Measurements from ENCODE around the gene GNAT1. TPM values are rescaled to one million over a fixed set of nuclear protein-coding genes. Genes with fewer than 3 reads are reported as not detected.
A peak's percentile ranks its signal among the peaks of the same experiment; 100 is the strongest.

The GNAT1 gene
- total RNA-seq, result not detected
- long read RNA-seq, result 0 reads

GRCh38 chr3:50190936-50191660 lies at the start of gene GNAT1:
Gene GNAT1 (plus strand): TSS chr3:50191610. CDS start chr3:50191726, 116 bp downstream.
- intact Hi-C loops (cut with DNase I), result no loop called here
- ATAC-seq (no peak), DNase-seq (ENCODE audit: missing footprints) (no peak)

DNA sequence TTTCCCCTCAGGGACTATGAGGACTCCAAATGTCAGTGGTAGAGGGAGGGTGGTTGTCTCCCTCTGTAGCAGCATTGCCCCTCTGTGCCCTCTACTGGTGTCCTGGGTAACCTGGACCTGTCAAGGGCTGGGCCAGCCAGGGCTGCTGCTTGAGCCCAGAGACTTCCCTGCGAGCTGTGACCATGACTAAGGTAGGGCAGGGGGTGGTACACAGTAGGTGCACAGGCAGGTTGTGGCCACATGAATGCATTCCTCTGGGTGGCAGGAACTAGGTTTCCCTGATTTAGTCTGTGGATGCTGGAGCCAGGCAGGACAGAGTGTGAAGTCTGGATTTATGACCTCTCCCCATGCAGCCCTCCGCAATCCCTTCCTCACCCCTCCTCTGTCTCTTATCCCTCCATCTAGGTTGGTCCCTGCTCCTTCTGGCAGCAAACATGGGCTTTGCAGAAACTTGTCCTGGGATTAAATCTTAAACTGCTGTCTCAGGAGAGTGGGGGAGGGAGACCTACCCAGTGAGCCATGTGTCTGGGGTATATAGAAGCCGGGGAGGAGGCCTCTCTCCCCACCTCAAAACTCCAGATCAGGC lies 45.0 kb upstream of the GNAT1 start:
- intact Hi-C loops (cut with DNase I), result no loop called here
- no peak for DNase-seq (ENCODE audit: missing footprints)
- ATAC-seq, result no peak

DNA sequence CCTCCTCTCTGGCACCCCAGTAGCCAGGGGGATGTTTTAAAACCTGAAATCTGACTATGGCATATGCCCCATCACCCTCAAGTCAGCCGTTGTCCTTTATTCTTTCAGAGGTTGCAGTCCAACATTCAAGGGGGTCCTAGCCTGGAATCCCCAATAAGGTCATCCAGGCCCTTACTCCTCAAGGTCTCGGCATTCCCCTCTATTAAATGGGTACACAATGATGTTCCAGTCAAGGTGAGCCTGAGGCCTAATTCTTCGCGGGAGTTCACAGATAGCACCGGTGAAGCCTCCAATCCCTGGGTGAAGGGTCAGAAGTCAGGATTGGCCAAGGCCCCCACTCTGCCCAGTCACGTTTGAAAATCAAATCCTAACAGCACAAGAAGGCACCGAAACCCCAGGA lies 44.4 kb upstream of the GNAT1 start:
- no peak for DNase-seq (ENCODE audit: missing footprints)
- intact Hi-C loops (cut with DNase I), result no loop called here
- ATAC-seq, result no peak

GRCh38 chr3:50147447-50147846 lies 44.0 kb upstream of the GNAT1 start:
- DNase-seq (ENCODE audit: missing footprints) (no peak), ATAC-seq (no peak)
- intact Hi-C loops (cut with DNase I), result no loop called here

- intact Hi-C loops (cut with DNase I), result no loop called here
- no peak for ATAC-seq
- no peak for DNase-seq (ENCODE audit: missing footprints)
Measured at GRCh38 chr3:50147861-50148260, 43.5 kb upstream of the GNAT1 start.

GRCh38 chr3:50150404-50150750 lies 41.0 kb upstream of the GNAT1 start:
- intact Hi-C loops (cut with DNase I), result no loop called here
- DNase-seq (ENCODE audit: missing footprints), result no peak
- no peak for ATAC-seq

DNA sequence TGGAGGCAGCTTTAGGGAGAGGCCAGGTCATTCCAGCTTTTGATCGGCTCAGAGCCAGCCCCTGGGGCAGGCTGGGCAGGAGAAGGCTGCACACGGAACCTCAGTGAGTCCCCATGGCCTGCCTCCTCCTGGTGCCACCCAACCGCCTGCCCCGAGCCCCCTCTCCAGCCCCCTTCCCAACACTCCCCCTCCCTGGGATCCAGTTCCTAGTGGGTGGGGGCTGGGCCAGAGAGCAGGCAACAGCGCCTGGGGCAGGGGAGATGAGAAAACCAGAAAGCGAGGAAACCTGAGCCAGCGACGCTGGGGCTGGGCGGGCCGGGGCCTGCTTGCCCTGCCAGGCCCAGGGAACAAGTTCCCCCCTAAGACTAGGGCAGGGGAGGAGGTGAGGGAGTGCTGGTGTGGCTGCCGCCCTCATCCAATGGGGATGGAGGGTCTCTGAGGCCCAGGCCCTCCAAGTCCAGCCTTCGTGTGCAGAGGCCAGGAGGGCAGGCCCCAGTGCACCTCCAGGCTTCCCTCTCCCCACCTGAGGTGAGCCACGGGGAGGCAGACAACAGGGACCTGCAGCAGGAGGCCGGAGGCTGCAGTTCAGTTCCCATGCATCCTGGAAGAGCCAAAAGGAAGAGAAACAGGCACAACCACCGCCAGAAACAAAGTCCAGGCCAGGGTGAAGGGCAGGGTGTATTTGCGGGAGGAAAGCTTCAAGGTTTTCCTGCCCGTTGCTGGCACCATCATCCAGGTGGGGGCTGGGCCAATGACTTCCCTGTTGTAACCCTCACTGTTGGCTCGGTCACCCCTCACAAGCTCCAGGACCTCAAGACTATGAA lies 40.3 kb upstream of the GNAT1 start:
- DNase-seq (ENCODE audit: missing footprints) (no peak), ATAC-seq (no peak)
- intact Hi-C loops (cut with DNase I), result no loop called here

DNA sequence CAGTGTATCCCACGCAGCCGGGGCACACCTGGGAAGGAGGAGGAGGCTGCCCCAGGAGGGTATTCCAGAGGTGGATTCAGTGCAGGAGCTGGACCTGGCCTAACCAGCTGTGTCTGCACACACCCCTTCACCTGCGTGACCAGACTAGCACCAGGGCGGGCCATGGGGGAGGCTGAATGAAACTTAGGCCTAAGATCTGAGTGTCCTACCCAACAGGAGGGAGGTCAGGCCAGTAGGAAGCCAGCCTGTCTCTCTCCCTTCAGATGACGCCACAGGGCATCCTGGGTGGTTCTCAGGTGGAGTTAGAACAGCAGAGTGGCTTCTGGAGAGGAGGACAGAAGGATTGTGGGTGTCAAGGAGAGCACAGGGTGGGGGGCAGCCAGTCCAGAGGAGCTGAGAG lies 39.7 kb upstream of the GNAT1 start:
- ATAC-seq (no peak), DNase-seq (ENCODE audit: missing footprints) (no peak)
- intact Hi-C loops (cut with DNase I), result no loop called here

GRCh38 chr3:50153782-50154475 lies 37.5 kb upstream of the GNAT1 start:
- intact Hi-C loops (cut with DNase I), result loop anchor here (2.0 kb wide), 1 partner anchor 35 kb away; no protein-coding TSS in a partner anchor
- ATAC-seq (no peak), DNase-seq (ENCODE audit: missing footprints) (no peak)

GRCh38 chr3:50154476-50154839 lies 37.0 kb upstream of the GNAT1 start:
- DNase-seq (ENCODE audit: missing footprints) (no peak), ATAC-seq (peak; percentile 45)
- intact Hi-C loops (cut with DNase I), result loop anchor here (2.0 kb wide), 1 partner anchor 34 kb away; no protein-coding TSS in a partner anchor

- peak; percentile 83 for DNase-seq (ENCODE audit: missing footprints)
Measured at GRCh38 chr3:50154840-50155490, 36.4 kb upstream of the GNAT1 start, which contains the start of gene SEMA3F. Gene SEMA3F (plus strand): TSS chr3:50155324. CDS start chr3:50159623, 4,299 bp downstream.

DNA sequence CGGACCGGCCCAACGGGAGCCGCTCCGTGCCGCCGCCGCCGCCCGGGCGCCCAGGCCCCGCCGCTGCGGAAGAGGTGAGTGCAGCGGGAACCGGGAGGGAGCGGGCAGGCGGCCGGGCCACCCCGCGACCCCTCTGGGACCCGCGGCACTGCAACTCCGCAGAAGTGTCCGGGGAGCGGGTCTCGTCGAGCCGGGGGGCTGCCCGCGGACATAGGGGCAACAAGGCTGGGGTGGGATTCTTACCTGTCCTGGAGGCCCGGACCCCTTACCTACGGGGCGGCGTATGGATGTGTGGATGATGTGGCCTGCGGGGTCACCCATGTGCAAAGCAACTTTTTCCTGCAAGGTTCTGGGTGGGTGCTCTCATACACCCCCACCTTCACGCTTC lies 35.9 kb upstream of the GNAT1 start:
- DNase-seq (ENCODE audit: missing footprints) (no peak), ATAC-seq (no peak)
- intact Hi-C loops (cut with DNase I), result loop anchor here (2.0 kb wide), 1 partner anchor 33 kb away; no protein-coding TSS in a partner anchor

More at GRCh38 chr3:50154840-50155490, 36.4 kb upstream of the GNAT1 start, which contains the start of gene SEMA3F:
- intact Hi-C loops (cut with DNase I), result loop anchor here (2.0 kb wide), 1 partner anchor 34 kb away; no protein-coding TSS in a partner anchor
- peak; percentile 86 for ATAC-seq

DNA sequence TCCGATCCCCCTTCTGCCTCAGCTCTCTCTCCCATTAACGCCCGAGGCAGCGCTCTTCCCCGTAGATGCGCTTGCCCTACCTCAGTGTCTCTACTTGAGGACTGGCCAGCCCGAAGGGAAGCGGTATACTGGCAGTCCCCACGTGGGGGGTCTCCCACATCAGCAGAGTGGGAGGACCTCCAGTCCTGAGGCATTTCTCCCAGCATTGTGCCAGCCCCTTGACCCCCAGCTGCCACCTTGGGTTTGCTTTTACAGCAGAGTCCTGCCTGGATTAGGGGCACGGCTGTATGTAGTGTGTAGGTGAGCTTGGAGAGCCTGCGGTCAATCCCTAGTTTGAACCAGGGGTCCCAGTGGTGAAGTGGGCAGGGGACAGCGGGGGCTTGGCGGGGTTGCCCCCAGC lies 35.5 kb upstream of the GNAT1 start:
- ATAC-seq (no peak), DNase-seq (ENCODE audit: missing footprints) (no peak)
- intact Hi-C loops (cut with DNase I), result loop anchor here (2.0 kb wide), 1 partner anchor 33 kb away; no protein-coding TSS in a partner anchor

DNA sequence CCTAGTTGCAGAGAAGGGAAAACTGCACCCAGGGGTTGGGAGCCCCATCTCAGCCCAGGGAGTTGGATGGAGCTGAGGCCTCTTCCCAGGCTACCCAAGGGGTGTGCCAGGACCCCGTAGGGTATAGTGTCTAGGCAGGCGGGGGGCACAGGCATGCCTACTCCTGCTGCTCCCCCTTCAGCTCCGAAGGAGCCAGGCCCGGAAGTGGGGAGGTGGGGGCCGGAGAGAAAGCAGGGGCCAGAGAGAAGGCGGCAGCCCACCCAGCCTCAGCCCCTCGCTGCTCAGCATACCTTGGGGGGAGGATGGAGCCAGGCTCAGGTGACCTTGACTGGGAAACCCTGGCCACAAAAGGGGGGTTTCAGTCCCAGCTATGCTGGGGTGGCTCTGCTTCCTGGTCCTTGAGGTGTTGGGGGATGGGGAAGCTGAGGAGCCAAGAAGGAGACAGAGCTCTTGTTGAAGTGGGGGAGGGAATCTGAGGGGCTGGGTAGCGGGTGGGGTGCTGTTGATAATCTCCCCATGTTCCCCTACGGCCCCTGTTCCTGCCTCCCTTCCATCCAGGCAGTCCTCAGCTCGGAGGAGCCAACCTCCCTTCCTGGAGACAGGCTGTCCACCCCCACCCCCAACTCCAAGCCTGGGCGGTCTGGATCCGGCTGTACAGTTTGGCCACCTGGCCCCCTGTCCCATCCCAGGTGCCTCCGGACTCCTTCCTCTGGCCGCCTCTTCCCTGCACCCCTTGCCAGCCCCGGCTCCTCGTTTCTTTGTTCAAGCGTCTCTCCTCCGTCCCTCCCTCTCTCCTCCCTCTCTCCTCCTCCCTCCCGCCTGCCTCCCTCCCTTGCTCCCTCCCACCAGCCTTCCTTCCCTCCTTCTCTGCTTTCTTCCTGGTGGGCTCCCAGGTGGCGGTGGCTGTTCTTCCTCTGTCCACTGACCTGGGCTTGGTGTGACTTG lies 34.6 kb upstream of the GNAT1 start:
- intact Hi-C loops (cut with DNase I), result no loop called here
- ATAC-seq (no peak), DNase-seq (ENCODE audit: missing footprints) (no peak)

- ATAC-seq (no peak), DNase-seq (ENCODE audit: missing footprints) (no peak)
- intact Hi-C loops (cut with DNase I), result no loop called here
Measured at GRCh38 chr3:50157827-50158529, 33.4 kb upstream of the GNAT1 start.

DNA sequence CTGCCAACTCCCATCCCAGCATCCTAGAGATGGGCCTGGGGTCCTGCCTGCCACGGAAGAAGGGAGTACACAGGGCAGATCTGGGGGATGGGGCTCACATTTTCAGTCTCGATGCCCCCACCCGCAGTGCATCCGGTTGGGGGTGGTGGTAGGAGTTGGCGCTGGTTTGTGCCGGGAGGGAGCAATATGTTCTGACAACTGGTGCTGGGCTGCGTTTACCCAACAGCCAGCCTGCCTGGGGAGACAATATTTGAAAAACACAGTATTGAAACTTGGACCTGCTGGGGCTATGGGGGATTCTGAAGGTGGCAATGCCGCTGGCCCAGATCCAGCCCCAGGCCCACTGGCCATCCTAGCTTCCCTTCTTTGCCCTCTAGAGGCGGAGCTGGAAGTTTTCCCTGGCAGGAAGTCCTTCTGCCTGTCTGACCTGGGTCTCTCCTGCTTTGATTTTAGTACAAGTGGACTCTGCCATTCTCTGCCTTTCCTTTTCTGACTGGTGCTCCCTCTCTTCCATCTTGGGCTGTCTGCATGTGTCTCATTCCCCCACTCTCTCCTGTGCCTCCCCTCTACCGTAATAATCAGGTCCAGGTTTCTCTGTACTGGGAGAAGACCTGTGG lies 32.8 kb upstream of the GNAT1 start:
- DNase-seq (ENCODE audit: missing footprints) (no peak), ATAC-seq (no peak)
- intact Hi-C loops (cut with DNase I), result no loop called here

Data from Right ventricle myocardium inferior (tissue), 1 donor.